ENCODE data around the gene DYNC1H1.

DNA sequence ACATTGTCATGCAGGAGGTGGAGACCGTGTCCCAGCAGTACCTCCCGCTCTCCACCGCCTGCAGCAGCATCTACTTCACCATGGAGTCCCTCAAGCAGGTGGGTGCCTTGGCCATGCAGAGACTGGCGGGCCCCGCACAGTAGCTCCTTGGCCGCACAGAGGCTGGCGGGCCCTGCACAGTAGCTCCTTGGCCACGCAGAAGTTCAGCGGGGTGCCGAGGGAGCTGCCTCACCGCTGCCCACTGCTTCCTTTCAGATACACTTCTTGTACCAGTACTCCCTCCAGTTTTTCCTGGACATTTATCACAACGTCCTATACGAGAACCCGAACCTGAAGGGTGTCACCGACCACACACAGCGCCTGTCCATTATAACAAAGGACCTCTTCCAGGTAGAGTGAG is 74.8 kb downstream of the DYNC1H1 start:
- TF ChIP-seq, protein P1, sequence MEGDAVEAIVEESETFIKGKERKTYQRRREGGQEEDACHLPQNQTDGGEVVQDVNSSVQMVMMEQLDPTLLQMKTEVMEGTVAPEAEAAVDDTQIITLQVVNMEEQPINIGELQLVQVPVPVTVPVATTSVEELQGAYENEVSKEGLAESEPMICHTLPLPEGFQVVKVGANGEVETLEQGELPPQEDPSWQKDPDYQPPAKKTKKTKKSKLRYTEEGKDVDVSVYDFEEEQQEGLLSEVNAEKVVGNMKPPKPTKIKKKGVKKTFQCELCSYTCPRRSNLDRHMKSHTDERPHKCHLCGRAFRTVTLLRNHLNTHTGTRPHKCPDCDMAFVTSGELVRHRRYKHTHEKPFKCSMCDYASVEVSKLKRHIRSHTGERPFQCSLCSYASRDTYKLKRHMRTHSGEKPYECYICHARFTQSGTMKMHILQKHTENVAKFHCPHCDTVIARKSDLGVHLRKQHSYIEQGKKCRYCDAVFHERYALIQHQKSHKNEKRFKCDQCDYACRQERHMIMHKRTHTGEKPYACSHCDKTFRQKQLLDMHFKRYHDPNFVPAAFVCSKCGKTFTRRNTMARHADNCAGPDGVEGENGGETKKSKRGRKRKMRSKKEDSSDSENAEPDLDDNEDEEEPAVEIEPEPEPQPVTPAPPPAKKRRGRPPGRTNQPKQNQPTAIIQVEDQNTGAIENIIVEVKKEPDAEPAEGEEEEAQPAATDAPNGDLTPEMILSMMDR (IDR thresholded peaks at IDR 0.05) = no peak
- TF ChIP-seq POLR2AphosphoS5 (IDR thresholded peaks at IDR 0.05) (no peak), EP300 (IDR thresholded peaks at IDR 0.05) (no peak)
